MM.1S (cell line): ENCODE data around the gene C12orf56.

ENCODE experiments used
- DNase-seq: peaks from one replicate; pipeline ENCODE4 v3.0.0-alpha.2; 2015
- H2AFZ ChIP-seq: fragments of 300-600 bp; sonication (generic); 2 replicates; pipeline ENCODE4 v1.6.0; 2016; ENCODE audit warnings: antibody characterized with exemption, low read length
- H3F3A ChIP-seq: fragments of 300-600 bp; sonication (generic); 2 replicates; pipeline ENCODE4 v1.6.1; 2016; ENCODE audit warnings: mild to moderate bottlenecking, antibody characterized with exemption, low read length, moderate library complexity, mixed read lengths; ENCODE audit not compliant: insufficient read depth
- H3K27ac ChIP-seq: fragments of 300-600 bp; sonication (generic); 2 replicates; pipeline ENCODE4 v1.5.1; 2016; ENCODE audit warnings: mild to moderate bottlenecking, low read length
- H3K27me3 ChIP-seq: fragments of 300-600 bp; sonication (generic); replicated peaks from 2 replicates; pipeline ENCODE4 v1.6.0; 2016; ENCODE audit warnings: low read length; ENCODE audit not compliant: insufficient read depth
- H3K36me3 ChIP-seq: fragments of 300-600 bp; sonication (generic); replicated peaks from 2 replicates; pipeline ENCODE4 v1.6.1; 2016; ENCODE audit warnings: mild to moderate bottlenecking, low read length, mixed read lengths; ENCODE audit not compliant: insufficient read depth
- H3K4me1 ChIP-seq: fragments of 300-600 bp; sonication (generic); 2 replicates; pipeline ENCODE4 v1.6.1; 2016; ENCODE audit warnings: low read length, mixed read lengths
- H3K4me2 ChIP-seq: fragments of 300-600 bp; sonication (generic); 2 replicates; pipeline ENCODE4 v1.6.0; 2016; ENCODE audit warnings: low read depth, low read length
- H3K4me3 ChIP-seq: fragments of 300-600 bp; sonication (generic); 2 replicates; pipeline ENCODE4 v1.5.1; 2016; ENCODE audit warnings: low read length, mixed read lengths
- H3K79me2 ChIP-seq: fragments of 300-600 bp; sonication (generic); 2 replicates; pipeline ENCODE4 v1.6.1; 2016; ENCODE audit warnings: mixed run types, low read length, mixed read lengths
- H3K9ac ChIP-seq: fragments of 300-600 bp; sonication (generic); 2 replicates; pipeline ENCODE4 v1.6.1; 2016; ENCODE audit warnings: low read length, mixed read lengths
- H3K9me2 ChIP-seq: fragments of 300-600 bp; sonication (generic); replicated peaks from 2 replicates; pipeline ENCODE4 v1.6.1; 2016; ENCODE audit warnings: mild to moderate bottlenecking, low read length, mixed read lengths; ENCODE audit not compliant: insufficient read depth
- H3K9me3 ChIP-seq: fragments of 300-600 bp; sonication (generic); replicated peaks from 2 replicates; pipeline ENCODE4 v1.6.1; 2016; ENCODE audit warnings: mild to moderate bottlenecking, low read length, mixed read lengths; ENCODE audit not compliant: insufficient read depth
- H4K20me1 ChIP-seq: fragments of 300-600 bp; sonication (generic); 2 replicates; pipeline ENCODE4 v1.6.1; 2016; ENCODE audit warnings: mild to moderate bottlenecking, low read length, moderate library complexity, mixed read lengths; ENCODE audit not compliant: insufficient read depth
- CTCF ChIP-seq: fragments of 300-600 bp; sonication (generic); IDR thresholded peaks from 2 replicates; pipeline ENCODE4 v1.5.1; 2016; ENCODE audit warnings: antibody characterized with exemption, low read length, mixed read lengths
- EZH2 ChIP-seq: fragments of 300-600 bp; sonication (generic); optimal IDR thresholded peaks from 2 replicates; pipeline ENCODE3; 2017; ENCODE audit warnings: low read depth, mild to moderate bottlenecking, antibody characterized with exemption, low read length, mixed read lengths
- EZH2phosphoT487 ChIP-seq: fragments of 300-600 bp; sonication (generic); IDR thresholded peaks from 2 replicates; pipeline ENCODE4 v1.6.1; 2018; ENCODE audit warnings: antibody characterized with exemption, low read length

The C12orf56 gene

GRCh38 chr12:64325055-64325454, 65.5 kb downstream of the C12orf56 start:
- Histone ChIP-seq H3K9ac (no peak overlapping the region), H3K36me3 (no peaks in the 10 kb centered on the region), H3K9me3 (no peaks in the 10 kb centered on the region), H4K20me1 (no peaks in the 10 kb centered on the region), H3K4me2 (no peak overlapping the region), H3K79me2 (no peaks in the 10 kb centered on the region), H3K27me3 (no peaks in the 10 kb centered on the region), H3F3A (no peaks in the 10 kb centered on the region), H3K4me1 (no peaks in the 10 kb centered on the region), H2AFZ (no peak overlapping the region), H3K9me2 (no peaks in the 10 kb centered on the region), H3K27ac (no peak overlapping the region), H3K4me3 (no peak overlapping the region)
- no peak for DNase-seq
- no peak for TF ChIP-seq EZH2
- TF ChIP-seq CTCF = no peak
- no peak for TF ChIP-seq EZH2phosphoT487

- Histone ChIP-seq H3K9me3 (no peaks in the 10 kb centered on the region), H3K79me2 (no peaks in the 10 kb centered on the region), H3F3A (no peaks in the 10 kb centered on the region), H3K36me3 (no peaks in the 10 kb centered on the region), H3K9me2 (no peaks in the 10 kb centered on the region), H2AFZ (no peak overlapping the region), H3K4me1 (no peaks in the 10 kb centered on the region), H3K4me3 (no peak overlapping the region), H3K4me2 (no peak overlapping the region), H4K20me1 (no peaks in the 10 kb centered on the region), H3K27me3 (no peaks in the 10 kb centered on the region), H3K27ac (no peak overlapping the region), H3K9ac (no peak overlapping the region)
- TF ChIP-seq EZH2 = no peak
- no peak for TF ChIP-seq EZH2phosphoT487
- no peak for TF ChIP-seq CTCF
- DNase-seq = no peak
Measured at GRCh38 chr12:64323476-64324225, 66.9 kb downstream of the C12orf56 start.

- Histone ChIP-seq H3K4me1 (no peaks in the 10 kb centered on the region), H3K9me3 (no peaks in the 10 kb centered on the region), H3K4me2 (no peak overlapping the region), H3K4me3 (no peak overlapping the region), H3F3A (no peaks in the 10 kb centered on the region), H3K36me3 (no peaks in the 10 kb centered on the region), H2AFZ (no peak overlapping the region), H3K27ac (no peak overlapping the region), H4K20me1 (no peaks in the 10 kb centered on the region), H3K9me2 (no peaks in the 10 kb centered on the region), H3K27me3 (no peaks in the 10 kb centered on the region), H3K9ac (no peak overlapping the region), H3K79me2 (no peaks in the 10 kb centered on the region)
- no peak for TF ChIP-seq EZH2phosphoT487
- no peak for TF ChIP-seq CTCF
- no peak for TF ChIP-seq EZH2
- DNase-seq = no peak
Measured at GRCh38 chr12:64323006-64323405, 67.6 kb downstream of the C12orf56 start.
